Stimulated activated CD8-positive, alpha-beta memory T cell treated with anti-CD3 and anti-CD28 coated beads, Interleukin-15, amount 100 ng/mL, for 24 hours (primary cell): ENCODE data around the gene TBC1D22A.

ENCODE experiments used
- DNase-seq: peaks from one replicate; pipeline ENCODE4 v3.0.0-alpha.2; 2020; ENCODE audit warnings: low read depth

The TBC1D22A gene

DNA sequence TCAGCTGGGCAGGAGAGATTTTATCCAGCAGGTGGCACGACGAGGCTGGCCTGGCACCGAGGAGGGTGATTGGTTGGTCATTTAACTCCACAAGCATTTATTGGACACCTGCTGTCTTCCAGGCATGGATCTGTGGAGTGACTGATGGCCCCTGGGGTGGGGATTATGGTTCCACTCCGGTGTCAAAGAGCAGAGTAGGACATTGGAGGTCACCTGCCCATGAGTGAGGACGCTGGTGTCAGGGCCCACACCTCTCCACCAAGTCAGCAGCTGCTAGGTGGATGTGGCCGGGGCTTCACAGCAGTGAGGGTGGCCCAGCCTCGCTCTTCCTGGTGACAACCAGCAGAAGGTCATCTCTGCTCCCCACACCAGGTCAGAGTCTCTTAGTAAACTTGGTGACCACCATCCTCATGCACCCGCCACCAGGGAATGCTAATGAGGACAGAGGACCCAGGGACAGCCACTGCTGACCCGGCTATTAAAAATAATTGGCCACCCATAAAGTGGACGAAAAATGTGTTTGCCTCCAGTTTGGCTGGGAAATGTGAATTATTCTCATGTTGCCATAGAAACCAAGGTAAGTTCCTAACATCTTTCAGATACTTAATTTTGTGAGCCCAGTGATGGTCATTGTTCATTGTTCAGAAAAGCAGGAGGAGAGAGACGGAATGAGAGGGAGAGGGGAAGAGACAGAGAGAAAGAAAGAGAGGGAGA is 428.7 kb downstream of the TBC1D22A start:
- DNase-seq, result no peak

DNA sequence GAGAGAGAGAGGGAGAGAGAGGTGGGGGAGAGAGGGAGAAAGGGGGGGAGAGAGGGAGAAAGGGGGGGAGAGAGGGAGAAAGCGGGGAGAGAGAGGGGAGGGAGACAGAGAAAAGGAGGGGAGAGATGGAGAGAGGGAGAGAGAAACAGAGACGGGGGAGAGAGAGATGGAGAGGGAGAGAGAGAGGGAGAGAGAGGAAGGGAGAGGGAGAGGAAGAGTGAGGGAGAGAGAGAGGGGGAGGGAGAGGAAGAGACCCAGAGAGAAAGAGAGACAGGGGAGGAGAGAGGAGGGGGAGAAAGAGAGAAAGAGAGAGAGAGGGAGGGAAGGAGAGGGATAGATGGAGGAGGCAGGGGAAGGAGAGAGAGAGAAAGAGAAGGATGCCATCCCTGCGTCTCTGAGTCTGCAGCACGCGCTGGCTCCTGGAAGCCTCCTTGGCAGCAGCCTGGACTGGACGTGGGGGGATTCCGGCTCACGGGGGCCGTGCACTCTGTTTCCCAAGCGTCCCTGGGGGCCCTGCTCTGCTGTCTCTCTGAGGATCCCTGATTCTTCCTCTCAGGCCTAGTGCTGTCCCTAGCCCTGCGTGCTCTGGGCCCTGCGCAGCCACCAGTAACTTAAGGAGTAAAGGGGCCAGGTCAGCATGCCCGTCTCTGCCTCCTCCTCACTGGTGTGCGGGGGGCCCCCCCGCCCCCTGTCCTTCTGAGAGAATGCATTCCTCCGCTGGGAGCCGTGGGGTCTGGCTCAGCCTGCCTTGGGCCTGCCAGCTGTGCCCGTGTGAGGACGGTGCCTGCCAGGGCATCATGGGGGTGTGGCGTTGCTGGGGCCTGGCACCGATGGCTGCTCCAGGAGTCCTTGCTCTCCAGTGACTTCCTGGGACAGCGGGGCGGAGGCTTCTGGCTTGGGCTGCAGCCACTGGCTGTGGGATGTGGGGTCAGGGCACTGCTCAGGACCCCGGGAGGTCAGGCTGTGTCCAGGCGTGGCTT is 429.5 kb downstream of the TBC1D22A start:
- no peak for DNase-seq

DNA sequence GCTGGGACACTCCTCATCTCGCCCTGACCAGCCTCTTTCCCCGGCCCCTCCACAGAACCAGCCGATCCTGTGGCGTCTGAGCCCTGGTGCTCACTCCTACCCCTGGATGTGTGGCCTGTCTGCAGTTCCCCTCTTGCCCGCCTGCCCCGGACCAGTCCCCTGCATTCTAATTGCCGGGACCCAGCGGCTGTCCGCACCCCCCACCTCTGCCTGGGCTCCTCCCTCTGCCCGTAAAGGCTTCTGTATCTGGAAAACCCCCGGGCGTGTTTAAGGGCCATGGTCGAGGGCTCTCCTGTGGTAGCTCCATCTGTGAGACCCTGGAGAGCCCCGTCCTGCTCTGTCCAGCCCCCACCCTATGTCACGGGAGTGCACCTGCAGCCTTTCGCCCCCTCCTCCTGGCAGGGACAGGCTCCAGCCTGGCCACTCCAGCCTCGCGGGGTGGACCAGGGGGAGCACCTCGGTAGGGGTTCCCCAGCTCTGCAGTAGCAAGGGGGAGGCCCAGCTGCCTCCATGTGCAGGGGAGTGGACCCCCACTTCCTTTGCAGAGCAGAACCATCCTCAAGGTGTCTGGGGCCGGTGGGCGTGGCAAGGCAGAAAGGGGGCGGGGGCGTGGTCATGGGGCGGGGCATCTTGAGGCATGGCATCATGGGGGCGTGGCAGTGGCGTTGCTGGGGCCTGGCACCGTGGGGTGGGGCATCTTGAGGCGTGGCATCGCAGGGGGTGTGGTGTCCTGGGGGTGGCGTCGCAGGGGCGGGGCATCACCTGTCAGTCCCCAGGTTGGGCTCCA is 430.4 kb downstream of the TBC1D22A start:
- no peak for DNase-seq

DNA sequence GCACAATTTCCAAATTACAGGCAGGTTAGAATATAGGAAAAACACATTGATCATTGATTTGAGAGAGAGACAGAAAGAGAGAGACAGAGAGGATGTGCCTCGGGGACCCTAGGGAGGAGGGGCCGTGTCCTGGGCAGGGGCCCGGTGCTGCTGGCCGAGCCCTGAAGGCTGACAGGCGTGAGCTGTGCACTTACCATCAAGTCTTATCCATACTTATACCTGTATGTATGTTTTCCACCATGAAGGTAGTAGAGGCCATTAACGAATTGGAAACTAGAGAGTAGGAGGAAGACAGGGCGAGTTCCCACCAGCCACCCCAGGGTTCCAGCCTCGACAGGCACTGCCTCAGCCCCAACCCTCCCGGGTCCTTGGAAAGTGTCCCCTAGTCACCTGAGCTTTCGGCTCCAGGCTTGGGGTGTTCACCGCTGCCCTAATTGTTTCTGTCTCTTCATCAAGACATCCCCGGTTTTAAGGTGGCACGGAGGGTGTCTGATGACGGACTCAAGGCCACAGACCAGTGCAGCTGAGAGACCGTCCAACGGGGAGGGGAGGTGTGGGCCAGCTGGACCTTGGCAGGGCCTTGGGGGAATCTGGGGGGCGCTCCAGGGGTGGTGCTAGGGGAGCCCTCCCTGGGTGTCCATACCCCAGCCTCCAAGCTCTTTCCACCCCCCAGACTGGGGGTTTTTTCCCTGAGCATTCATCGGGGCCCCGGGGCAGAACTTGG is 431.3 kb downstream of the TBC1D22A start:
- DNase-seq, result no peak

DNA sequence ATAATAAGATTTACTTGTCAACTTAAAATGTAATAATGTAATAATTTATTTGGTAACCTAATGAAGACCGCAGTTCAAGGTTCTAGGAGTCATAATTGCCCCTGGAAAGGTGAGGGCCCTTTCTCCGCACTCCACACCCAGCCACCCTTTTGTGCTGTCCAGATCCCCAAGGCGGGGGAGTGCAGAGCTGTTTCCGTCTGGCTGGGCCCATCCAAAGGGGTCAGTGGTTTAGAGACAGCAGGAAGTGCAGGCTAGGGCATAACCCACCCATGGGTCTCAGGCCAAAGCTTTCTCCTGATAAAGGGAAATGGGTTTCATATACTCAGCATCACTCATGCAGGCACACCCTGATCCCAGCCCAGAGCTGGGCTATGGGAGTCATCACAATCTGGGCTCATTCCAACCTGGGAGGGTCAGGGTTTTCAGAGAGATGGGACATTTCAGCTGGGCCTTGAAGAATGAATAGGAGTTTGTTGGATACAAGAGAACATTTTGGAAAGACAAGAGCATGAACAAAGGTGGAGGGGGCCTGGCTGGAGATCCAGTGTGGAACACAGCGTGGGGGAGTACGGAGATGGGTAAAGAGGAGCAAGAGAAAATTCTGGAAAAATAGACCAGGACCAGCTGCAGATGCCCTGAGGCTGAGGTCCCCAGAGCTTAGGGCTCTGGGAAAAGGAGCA is 432.2 kb downstream of the TBC1D22A start:
- no peak for DNase-seq

DNA sequence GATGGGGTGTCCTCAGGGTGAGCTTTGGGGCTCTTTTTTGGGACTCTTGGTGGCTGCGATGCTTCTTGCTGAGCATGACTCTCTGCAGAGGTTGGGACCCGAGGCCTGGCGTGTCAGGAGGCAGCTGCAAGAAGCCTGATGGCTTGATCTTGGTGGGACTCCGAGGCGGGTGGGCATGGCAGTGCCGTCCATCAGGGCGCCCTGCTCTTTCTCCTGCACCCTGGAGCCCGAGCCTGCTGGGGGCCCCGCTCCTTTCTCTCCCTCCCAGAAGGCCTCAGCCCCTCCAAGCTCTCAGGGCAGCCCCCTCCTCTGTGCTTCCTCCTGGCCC is 432.7 kb downstream of the TBC1D22A start:
- no peak for DNase-seq

DNA sequence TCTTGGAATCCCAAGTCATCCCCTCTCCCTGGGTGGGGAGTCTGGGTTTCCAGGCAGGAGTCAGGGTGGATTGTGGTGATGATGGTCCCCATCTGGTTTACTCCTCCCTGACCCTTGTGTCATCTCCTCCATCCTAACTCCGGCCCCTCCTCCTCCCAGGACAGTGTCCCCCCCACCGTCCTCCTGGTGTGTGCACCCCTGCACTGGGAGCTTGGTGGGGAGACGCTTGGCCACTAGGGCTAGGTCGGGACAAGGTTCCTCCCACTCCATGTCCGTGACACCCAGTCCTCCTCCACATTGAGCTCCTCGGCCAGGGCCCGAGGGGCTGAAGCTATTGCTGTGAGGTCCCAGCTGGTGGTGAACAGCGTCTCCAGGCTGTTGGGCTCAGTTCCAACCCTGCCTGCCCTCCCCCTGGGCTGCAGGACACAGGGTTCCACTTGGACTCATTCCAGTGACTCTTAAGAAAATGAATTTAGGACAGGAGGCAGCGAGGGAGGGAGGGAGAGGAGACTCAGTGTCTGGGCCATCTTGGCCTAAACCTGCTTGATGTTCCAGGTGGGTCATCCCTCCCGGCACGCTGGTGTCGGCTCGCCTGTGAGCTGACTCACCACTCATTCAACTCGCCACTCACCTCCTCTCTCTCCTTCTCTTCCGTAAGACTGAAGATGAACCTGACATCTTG is 433.2 kb downstream of the TBC1D22A start:
- DNase-seq, result no peak

DNA sequence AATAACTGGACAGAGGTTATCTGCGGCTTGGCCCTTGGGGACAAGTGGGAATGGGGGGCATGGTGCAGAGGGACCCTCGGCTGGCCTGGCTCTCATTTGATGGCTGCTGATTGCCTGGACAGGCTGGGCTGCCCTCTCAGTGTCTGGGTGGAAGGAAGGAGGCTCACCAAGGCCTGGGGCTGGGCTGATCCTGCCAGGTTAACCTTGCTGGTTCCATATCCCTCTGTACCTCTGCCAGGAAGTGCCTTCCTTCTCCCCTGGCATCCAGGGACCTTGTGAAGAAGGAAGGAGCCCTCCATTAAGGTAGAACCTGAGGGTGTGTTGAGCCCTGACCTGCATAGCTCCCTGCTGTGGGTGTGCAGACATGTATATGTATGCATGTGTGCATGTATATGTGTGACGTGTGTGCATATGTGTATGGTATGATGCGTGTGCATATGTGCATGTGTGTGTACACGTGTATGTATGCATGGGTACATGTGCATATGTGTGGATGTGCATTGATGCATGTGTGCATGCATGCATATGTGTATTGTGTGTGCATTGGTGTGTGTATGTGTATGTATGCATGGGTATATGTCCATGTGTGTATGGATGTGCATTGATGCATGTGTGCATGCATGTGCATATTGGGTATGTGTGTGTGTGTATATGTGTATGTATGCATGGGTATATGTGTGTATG is 433.9 kb downstream of the TBC1D22A start:
- no peak for DNase-seq

DNA sequence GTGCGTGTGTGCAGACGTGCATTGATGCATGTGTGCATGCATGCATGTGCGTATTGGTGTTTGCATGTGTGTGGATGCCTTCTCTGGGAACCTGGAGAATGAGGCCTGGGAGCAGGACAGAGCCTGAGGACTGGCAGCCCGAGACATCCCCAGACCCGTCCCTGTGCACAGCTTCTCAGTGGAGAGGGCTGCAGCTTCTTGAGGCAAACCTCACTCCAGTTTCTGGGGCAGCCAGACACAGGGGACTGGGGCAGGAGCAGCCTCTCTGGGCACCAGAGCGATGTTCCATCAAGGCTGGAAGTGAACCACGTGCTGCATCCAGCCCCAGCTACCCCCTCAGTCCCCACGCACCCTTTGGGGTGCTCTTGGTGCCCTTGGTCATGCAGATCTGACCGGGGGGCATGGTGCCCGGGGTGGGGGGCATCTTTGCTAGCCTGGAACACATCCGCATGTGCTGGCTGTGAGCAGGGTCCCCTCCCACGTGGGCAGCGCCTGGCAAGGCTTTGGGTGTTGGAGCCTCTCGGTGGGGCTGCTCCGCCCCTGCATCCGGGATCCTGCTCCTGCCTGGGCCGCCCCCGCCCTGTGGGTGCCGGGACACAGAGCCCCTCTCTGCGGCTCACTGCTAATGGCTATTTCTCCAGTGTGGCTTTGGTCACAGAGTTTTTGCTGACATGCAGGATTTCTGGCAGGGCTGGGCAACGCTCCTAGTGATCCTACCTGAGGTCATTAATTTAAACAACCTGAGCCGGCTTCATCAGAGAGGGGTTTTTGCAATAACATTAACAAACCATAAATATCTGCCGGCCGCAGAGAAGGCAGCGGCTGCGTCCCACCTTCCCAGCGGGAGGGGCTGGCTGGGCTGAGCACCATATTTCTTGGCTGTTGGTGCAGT is 434.7 kb downstream of the TBC1D22A start:
- no peak for DNase-seq

DNA sequence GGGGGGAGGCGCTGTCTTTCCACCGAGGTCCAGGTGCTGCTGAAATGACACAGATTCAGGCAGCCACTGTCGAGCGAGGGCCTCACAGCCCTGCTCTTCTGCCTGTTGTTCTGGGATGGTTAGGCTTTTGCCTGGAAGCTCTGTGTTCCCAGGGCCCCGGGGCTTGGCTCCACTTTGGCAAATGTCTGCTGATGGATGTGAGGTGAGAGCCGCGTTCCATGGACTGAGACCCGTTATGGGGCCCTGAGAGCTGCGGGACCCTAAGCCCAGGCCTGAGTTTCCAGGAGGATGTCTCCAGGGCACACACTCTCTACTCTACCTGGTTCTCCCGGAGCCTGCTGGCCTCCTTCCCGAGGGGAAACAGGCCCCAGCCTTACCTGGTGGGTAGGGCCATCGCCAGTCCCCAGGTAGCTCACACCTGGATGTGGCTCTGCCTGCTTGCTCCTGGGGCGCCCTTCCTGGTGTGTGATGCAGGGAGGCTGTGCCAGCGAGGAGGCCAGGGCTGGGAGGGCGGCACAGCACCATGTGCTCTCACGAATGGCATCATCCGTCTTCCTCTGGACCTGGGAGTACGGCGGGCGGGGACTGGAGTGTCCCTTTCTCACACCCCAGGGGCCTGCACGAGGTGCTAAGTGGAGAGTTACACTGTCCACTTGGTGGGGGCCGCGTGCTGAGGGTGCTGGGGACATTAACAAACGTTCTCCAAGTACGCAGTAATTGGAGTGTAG is 435.5 kb downstream of the TBC1D22A start:
- DNase-seq, result no peak

DNA sequence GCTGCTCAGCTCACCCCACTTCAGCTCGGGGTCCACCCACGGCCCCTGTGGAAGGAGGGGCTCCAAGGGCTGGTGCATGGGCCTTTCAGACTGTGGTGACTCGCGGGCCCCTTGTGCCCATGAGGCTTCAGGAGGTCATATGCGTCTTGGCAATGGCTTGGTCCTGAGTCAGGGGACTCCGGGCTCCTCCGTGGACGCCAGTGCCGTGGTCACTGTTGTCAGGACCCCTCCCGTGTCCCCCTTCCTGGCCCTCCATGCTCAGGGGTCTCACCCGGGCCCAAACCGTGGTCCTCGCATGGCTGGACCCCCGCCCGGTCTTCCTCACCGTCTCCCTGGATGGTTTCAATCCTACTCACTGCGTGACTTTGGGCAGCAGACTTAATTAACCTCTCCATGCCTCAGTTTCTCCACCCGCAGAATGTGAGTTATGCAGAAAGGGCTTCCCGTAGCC is 436.4 kb downstream of the TBC1D22A start:
- no peak for DNase-seq

DNA sequence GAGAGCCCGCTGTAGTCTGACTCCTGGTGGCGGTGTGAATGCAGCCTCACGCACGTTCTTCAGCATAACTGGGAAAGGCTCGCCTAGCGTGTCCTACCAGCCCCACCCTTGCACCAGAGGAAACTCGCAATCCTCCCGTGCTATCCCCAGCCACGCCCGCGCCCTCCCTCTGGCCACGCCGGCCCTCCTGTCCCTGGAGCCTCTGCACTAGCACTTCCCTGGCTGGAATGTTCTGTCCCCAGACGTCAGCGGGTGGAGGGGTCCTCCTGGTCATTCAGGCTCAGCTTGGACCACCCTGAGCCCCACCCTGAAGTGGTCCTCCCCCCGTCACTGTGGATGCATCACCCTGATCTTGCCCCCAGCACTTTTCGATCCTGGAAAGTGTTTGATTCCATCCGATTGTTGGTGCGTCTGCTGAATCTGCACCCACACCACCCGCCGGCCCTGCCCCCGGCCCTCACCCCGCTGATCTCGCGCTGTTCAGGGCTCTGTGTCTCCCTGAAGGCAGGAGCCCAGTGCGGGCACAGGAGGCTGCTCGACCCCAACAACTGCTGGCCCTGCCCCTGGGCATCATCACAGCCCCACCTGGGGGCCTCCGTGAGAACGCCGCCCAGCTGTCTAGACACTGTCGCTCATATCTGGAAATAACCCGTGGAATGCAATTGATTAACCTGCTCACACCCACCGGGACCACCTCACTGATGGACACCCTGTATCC is 437.0 kb downstream of the TBC1D22A start:
- no peak for DNase-seq

DNA sequence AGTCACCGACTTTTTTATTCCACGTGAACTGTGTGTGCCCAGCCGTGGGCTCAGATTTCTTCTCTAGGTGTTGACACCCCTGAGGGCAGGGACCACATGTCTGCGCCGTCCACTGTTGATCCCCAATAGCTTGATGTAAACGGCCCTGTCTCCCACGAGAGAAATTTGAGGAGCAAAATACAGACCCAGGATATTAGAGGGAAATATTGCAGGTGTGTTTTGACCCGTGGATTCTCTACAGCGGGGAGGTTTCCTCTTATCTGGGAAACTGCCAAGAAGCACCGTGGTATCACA is 437.5 kb downstream of the TBC1D22A start:
- DNase-seq, result no peak

DNA sequence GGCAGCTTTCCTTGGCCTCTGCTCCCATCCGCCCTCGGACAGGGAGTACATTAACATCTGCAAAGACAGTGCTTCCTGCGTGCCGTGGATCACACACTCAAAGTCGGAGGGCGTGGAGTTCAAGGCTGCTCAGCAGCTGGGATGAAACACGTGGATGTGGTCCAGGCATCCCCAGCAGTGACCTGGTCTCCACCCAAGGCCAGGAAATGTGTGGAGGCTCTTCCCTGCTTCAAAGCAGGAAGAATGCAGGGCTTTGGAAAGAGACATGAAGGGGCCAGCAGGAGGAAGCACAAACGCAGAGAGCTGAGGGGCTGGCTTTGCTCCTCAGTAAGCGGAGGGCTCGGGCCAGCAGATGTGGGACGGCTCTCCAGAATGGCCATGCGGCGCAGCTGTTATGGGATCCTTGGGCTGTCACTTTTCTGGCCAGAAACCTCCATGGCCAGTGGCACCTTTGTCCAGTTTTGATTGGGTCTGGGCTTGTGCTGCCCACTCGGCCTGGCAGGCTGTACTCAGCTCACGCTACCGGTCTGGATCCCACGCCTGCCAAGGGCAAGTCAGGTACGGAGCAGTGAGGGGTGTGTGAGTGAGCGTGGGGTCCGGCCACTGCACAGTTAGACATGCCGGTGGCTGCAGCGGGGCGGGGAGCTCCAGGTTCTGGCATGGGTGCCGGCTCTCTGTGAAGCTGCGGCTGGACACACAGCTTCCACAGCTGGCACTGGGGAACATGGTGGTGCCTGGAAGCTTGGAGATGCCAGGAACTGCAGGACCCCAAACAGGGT is 438.0 kb downstream of the TBC1D22A start:
- no peak for DNase-seq

DNA sequence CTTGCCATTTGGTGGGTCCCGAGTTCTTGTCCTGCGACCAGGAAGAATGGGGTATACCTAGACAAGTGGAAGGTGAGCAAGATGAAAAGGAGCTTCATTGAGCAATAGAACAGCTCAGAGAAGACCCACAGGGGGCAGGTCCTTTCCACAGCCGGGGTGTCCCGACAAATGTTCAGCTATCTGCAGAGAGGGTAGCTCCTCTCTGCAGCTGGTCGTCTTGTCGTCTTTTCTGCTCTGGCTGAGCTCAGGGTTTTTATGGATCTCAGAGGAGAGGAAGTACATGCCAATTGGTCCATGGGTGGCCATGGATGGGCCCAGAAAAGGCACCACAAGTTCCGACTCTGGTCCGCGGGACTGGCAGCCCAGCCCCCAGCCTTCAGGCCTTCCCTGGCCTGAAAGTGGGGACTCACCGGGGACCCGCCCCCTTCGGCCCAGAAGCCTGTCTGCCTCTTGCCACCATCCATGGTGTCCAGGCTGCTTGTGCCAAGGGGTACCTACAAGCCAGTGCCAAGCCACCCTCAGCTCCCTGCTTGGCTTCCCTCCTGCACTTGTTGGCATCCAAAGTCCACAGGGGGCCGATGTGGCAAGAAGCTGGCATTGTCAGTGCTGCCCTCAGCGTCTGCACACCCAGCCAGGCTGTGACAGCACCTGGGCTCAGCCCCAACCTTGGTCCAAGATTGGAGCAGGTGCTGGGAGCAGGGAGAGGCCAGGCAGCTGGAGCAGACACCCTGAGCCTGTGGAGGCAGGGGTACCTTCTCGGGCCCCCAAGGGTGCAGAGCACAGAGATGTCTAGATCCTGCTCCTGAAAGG is 438.9 kb downstream of the TBC1D22A start:
- DNase-seq, result no peak
